ENCODE measurements around the gene KIR3DL1. TPM values are rescaled to one million over a fixed set of nuclear protein-coding genes. Genes with fewer than 3 reads are reported as not detected.
"Not testable (repeated sequence)": the region's sequence is repeated elsewhere in the genome, so short reads cannot be mapped to it uniquely, and the experiment has no call there.

KIR3DL1 gene
- total RNA-seq, 6 experiments from 2014 or later = not detected

DNA sequence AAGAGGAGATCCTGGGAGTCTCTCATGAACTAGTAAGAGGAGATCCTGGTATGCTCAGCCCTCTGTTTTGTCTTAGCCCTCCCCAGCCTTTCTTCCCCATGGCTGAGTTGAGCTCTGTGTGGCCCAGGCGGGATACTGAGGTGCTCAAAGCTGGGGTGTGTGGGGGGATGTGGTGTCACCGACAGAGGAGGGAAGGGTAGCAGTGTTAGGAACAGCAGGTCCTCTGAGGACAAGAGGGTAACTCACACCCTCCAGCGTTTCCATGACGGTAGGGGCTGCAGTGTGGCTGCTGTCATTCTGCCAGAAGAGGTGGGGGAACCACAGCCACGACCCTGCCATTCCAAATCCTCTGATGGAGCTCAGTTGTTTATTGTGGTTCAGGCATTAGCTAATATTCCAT is 12.2 kb upstream of the KIR3DL1 start:
- H3K36me3 Mint-ChIP-seq (ENCODE audit: low read depth) = no peaks in the 10 kb centered on the region
- H3K4me3 Mint-ChIP-seq = no peak overlapping the region
- H3K27ac Mint-ChIP-seq = no peak overlapping the region
- TF ChIP-seq, protein P1, sequence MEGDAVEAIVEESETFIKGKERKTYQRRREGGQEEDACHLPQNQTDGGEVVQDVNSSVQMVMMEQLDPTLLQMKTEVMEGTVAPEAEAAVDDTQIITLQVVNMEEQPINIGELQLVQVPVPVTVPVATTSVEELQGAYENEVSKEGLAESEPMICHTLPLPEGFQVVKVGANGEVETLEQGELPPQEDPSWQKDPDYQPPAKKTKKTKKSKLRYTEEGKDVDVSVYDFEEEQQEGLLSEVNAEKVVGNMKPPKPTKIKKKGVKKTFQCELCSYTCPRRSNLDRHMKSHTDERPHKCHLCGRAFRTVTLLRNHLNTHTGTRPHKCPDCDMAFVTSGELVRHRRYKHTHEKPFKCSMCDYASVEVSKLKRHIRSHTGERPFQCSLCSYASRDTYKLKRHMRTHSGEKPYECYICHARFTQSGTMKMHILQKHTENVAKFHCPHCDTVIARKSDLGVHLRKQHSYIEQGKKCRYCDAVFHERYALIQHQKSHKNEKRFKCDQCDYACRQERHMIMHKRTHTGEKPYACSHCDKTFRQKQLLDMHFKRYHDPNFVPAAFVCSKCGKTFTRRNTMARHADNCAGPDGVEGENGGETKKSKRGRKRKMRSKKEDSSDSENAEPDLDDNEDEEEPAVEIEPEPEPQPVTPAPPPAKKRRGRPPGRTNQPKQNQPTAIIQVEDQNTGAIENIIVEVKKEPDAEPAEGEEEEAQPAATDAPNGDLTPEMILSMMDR (IDR thresholded peaks at IDR 0.05) = no peak
- no peaks in the 10 kb centered on the region for H3K4me1 Mint-ChIP-seq (ENCODE audit: low read depth)
- no peak for DNase-seq
- 0 out of 2 replicates have a peak, but pooled peaks cover 3% of the 10 kb centered on the region for H3K27me3 Mint-ChIP-seq (ENCODE audit: insufficient read depth)
- peaks cover 39% of the 10 kb centered on the region for H3K9me3 Mint-ChIP-seq

DNA sequence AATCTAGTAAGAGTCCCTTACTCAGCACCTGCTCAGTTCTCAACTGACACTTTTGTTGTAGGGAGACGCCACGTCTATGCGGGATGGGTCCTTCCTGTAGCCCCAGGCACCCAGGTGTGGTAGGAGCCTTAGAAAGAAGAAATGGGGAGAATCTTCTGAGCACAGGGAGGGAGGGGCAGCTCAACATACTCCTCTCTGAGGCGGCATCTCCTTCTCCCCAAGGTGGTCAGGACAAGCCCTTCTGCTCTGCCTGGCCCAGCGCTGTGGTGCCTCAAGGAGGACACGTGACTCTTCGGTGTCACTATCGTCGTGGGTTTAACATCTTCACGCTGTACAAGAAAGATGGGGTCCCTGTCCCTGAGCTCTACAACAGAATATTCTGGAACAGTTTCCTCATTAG is 11.7 kb upstream of the KIR3DL1 start:
- no peak overlapping the region for H3K27ac Mint-ChIP-seq
- TF ChIP-seq, protein P1 (IDR thresholded peaks at IDR 0.05) = no peak
- H3K27me3 Mint-ChIP-seq (ENCODE audit: insufficient read depth) = 0 out of 2 replicates have a peak, but pooled peaks cover 3% of the 10 kb centered on the region
- no peaks in the 10 kb centered on the region for H3K4me1 Mint-ChIP-seq (ENCODE audit: low read depth)
- DNase-seq = no peak
- no peaks in the 10 kb centered on the region for H3K36me3 Mint-ChIP-seq (ENCODE audit: low read depth)
- H3K9me3 Mint-ChIP-seq = peaks cover 40% of the 10 kb centered on the region
- no peak overlapping the region for H3K4me3 Mint-ChIP-seq

DNA sequence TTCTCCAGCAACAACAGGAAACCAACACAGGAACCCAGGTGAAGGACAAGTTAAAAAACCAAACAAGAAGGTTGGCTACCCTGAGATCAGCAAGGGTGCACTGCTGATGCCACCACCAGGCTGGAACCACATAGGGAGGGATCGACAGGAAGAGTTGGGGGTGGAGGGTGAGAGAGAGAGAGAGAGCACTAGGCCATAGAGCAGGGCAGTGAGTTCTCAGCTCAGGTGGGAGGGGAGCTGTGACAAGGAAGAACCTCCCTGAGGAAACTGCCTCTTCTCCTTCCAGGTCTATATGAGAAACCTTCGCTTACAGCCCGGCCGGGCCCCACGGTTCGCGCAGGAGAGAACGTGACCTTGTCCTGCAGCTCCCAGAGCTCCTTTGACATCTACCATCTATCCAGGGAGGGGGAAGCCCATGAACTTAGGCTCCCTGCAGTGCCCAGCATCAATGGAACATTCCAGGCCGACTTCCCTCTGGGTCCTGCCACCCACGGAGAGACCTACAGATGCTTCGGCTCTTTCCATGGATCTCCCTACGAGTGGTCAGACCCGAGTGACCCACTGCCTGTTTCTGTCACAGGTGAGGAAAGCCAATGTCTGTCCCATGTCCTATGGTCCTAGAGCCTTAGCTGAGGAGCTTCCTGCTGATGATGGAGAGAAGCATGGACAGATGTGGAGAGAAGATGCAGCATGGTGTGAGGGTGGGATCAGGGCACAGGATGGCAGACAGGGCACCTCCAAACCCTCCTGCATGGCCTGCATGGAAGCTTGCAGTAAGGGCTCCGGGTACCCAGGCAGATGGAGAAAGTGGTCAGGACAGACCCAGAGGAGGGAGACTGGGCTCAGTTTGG is 10.4 kb upstream of the KIR3DL1 start:
- Mint-ChIP-seq H3K27ac (no peak overlapping the region), H3K9me3 (peaks cover 46% of the 10 kb centered on the region)

DNA sequence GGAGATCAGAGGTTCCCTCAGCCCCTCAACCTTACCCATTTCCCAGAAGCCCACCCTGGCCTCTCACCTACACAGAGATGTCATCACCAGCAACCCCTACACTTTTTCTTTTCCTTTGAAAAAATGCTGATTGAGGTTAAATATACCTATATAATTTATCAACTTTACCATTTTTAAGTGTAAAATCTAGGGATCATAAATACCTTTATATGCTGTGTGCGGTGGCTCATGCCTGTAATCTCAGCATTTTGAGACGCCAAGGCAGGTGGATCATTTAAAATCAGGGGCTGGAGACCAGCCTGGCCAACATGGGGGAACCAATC is 9.8 kb upstream of the KIR3DL1 start:
- no peak overlapping the region for H3K27ac Mint-ChIP-seq
- no peak overlapping the region for H3K4me3 Mint-ChIP-seq
- no peak for DNase-seq
- H3K27me3 Mint-ChIP-seq (ENCODE audit: insufficient read depth) = 0 out of 2 replicates have a peak, but pooled peaks cover 3% of the 10 kb centered on the region
- H3K9me3 Mint-ChIP-seq = peaks cover 42% of the 10 kb centered on the region
- TF ChIP-seq, protein P1 (IDR thresholded peaks at IDR 0.05) = no peak
- no peaks in the 10 kb centered on the region for H3K4me1 Mint-ChIP-seq (ENCODE audit: low read depth)
- H3K36me3 Mint-ChIP-seq (ENCODE audit: low read depth) = no peaks in the 10 kb centered on the region

More for the DNA sequence above, 10.4 kb upstream of the KIR3DL1 start:
- no peak for DNase-seq
- no peaks in the 10 kb centered on the region for H3K4me1 Mint-ChIP-seq (ENCODE audit: low read depth)
- TF ChIP-seq, protein P1 (IDR thresholded peaks at IDR 0.05) = no peak
- 0 out of 2 replicates have a peak, but pooled peaks cover 3% of the 10 kb centered on the region for H3K27me3 Mint-ChIP-seq (ENCODE audit: insufficient read depth)
- H3K36me3 Mint-ChIP-seq (ENCODE audit: low read depth) = no peaks in the 10 kb centered on the region
- no peak overlapping the region for H3K4me3 Mint-ChIP-seq

DNA sequence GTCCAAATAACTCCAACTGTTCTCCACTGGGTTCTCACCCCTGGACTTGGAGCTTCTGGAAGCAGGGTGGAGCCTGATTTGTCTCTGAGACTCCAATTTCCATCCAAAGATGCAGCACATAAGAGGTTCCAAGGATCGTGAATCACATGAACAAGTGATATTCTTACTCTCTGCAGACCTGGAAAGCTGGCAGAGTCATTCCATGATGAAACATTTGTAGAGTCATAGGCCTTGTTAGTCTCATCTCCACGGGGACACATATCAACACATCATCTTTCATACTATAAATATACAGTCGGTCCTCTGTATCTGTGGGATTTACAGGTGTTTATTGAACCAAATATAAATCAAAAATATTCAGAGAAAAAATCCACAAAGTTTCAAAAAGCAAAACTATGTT is 1.7 kb upstream of the KIR3DL1 start:
- not testable (repeated sequence) for H3K4me3 Mint-ChIP-seq; DNase-seq; H3K27me3 Mint-ChIP-seq (ENCODE audit: insufficient read depth); H3K27ac Mint-ChIP-seq; H3K4me1 Mint-ChIP-seq (ENCODE audit: low read depth); H3K36me3 Mint-ChIP-seq (ENCODE audit: low read depth)
- H3K9me3 Mint-ChIP-seq = peaks cover 30% of the 10 kb centered on the region
